Nephron (organoid): Measurements from ENCODE around the gene ZBTB16.
A peak's percentile ranks its signal among the peaks of the same experiment; 100 is the strongest.

Source experiments
- H3K27ac Mint-ChIP-seq, 3 experiments: 2 replicates each; pipeline ENCODE4 v1.8.0; 2020; ENCODE audit warnings: mixed read lengths in 3 of 3, mild to moderate bottlenecking in 2 of 3, moderate library complexity in 1 of 3
- H3K27me3 Mint-ChIP-seq: 2 replicates; pipeline ENCODE4 v1.8.0; 2021; ENCODE audit warnings: low read depth, mild to moderate bottlenecking, moderate library complexity, mixed read lengths
- H3K36me3 Mint-ChIP-seq: 2 replicates; pipeline ENCODE4 v1.8.0; 2020; ENCODE audit warnings: low read depth, mixed read lengths
- H3K4me1 Mint-ChIP-seq: 2 replicates; pipeline ENCODE4 v1.8.0; 2020; ENCODE audit warnings: mixed read lengths
- H3K4me3 Mint-ChIP-seq, 3 experiments: 2 replicates each; pipeline ENCODE4 v1.8.0; 2020; ENCODE audit warnings: mild to moderate bottlenecking in 3 of 3, mixed read lengths in 3 of 3, moderate library complexity in 2 of 3
- H3K9me3 Mint-ChIP-seq: 2 replicates; pipeline ENCODE4 v1.8.0; 2020; ENCODE audit warnings: mixed read lengths
- TF ChIP-seq, protein P1 (sequence below), 3 experiments: fragments of 200-600 bp; sonication (generic); IDR thresholded peaks; one replicate each; pipeline ENCODE4 v1.5.0; 2021; ENCODE audit warnings: antibody characterized with exemption in 3 of 3; ENCODE audit not compliant: unreplicated experiment in 3 of 3

The ZBTB16 gene

DNA sequence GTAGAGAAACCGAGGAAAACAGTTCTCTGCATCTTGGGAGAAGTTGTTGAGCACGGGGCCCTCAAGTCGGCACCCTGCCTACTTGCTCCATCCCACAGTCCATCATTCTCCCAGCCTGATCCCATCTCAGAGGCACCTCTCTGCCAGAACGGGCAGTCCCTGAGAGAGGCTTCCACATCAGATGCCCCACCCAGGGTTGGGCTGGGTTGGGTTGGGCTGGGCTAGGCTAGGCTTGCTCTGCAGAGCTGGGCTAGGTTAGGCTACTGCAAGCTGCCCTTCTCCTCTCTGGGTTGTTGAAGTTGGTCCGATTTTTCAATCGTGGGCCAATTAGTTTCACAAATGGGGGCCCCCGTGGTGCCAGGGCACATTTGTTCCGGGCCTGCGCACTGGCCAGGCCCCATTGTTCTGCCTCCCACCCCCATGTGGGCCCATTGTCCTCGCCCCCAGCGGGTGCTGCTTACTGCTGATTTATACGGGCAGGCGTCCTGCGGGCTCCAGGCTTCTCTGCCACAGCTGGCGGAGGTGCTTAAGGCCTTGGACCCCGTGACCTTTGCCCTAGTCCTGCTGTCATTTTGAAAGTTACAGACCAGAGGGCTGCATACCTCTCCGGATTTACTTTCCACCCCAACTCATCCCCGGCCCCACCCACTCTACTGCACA, 173.0 kb downstream of the ZBTB16 start:
- H3K36me3 Mint-ChIP-seq = no peaks in the 10 kb centered on the region
- H3K27ac Mint-ChIP-seq = peak overlapping the region in 1 of 3 experiments; percentile 8
- H3K4me3 Mint-ChIP-seq = peak overlapping the region; percentile 9 to 58 (median 51)
- TF ChIP-seq, protein P1, sequence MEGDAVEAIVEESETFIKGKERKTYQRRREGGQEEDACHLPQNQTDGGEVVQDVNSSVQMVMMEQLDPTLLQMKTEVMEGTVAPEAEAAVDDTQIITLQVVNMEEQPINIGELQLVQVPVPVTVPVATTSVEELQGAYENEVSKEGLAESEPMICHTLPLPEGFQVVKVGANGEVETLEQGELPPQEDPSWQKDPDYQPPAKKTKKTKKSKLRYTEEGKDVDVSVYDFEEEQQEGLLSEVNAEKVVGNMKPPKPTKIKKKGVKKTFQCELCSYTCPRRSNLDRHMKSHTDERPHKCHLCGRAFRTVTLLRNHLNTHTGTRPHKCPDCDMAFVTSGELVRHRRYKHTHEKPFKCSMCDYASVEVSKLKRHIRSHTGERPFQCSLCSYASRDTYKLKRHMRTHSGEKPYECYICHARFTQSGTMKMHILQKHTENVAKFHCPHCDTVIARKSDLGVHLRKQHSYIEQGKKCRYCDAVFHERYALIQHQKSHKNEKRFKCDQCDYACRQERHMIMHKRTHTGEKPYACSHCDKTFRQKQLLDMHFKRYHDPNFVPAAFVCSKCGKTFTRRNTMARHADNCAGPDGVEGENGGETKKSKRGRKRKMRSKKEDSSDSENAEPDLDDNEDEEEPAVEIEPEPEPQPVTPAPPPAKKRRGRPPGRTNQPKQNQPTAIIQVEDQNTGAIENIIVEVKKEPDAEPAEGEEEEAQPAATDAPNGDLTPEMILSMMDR (IDR thresholded peaks at IDR 0.05; ENCODE audit: unreplicated experiment in 3 of 3) = no peak
- H3K9me3 Mint-ChIP-seq = no peaks in the 10 kb centered on the region
- H3K4me1 Mint-ChIP-seq = peaks cover 18% of the 10 kb centered on the region
- peaks cover 63% of the 10 kb centered on the region for H3K27me3 Mint-ChIP-seq

DNA sequence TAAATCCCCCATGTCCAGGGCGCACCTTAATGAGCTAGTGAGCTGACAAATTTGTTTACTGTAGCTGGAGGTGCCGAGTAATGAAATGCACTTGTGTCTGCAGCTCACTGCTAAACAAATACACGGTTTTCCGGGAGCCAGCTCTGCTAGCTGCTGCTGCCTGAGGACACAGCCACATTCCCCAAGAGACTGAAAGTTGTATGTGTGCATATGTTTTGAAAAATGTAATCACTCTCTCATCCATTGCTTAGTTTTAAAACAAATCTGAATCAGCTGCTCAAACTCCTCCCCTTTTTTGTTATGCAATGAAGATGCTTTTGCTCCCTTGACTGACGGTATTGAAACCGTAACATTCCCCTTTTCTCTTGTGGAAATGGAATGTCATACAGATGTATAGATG, 174.2 kb downstream of the ZBTB16 start:
- TF ChIP-seq, protein P1 (IDR thresholded peaks at IDR 0.05; ENCODE audit: unreplicated experiment in 3 of 3) = no peak
- Mint-ChIP-seq H3K27me3 (peaks cover 72% of the 10 kb centered on the region), H3K4me3 (peak overlapping the region in 1 of 3 experiments; percentile 58), H3K9me3 (no peaks in the 10 kb centered on the region), H3K27ac (no peak overlapping the region), H3K4me1 (peaks cover 18% of the 10 kb centered on the region), H3K36me3 (no peaks in the 10 kb centered on the region)

DNA sequence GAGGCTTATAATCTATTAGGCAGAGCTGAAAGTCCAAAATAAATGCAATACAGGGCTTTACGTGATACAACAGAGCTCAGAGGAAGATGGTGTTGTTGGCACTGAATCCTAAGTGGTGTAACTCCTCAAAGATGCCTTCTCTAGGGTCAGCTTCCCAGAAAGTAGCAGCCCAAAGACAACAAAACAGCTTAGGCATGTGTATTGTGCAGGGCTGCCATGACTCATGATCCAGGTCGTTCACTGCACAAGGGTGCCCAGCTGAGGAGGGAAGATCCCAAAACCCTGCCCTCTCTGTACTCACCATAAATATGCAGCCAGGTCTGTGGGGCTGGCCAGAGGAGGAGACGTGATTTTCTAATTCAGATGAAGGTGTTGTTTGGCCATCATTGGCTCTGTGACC, 177.3 kb downstream of the ZBTB16 start:
- Mint-ChIP-seq H3K4me3 (no peak overlapping the region), H3K36me3 (no peaks in the 10 kb centered on the region), H3K4me1 (peaks cover 12% of the 10 kb centered on the region), H3K27me3 (peaks cover 63% of the 10 kb centered on the region), H3K27ac (no peak overlapping the region), H3K9me3 (no peaks in the 10 kb centered on the region)
- TF ChIP-seq, protein P1 (IDR thresholded peaks at IDR 0.05; ENCODE audit: unreplicated experiment in 3 of 3) = no peak

DNA sequence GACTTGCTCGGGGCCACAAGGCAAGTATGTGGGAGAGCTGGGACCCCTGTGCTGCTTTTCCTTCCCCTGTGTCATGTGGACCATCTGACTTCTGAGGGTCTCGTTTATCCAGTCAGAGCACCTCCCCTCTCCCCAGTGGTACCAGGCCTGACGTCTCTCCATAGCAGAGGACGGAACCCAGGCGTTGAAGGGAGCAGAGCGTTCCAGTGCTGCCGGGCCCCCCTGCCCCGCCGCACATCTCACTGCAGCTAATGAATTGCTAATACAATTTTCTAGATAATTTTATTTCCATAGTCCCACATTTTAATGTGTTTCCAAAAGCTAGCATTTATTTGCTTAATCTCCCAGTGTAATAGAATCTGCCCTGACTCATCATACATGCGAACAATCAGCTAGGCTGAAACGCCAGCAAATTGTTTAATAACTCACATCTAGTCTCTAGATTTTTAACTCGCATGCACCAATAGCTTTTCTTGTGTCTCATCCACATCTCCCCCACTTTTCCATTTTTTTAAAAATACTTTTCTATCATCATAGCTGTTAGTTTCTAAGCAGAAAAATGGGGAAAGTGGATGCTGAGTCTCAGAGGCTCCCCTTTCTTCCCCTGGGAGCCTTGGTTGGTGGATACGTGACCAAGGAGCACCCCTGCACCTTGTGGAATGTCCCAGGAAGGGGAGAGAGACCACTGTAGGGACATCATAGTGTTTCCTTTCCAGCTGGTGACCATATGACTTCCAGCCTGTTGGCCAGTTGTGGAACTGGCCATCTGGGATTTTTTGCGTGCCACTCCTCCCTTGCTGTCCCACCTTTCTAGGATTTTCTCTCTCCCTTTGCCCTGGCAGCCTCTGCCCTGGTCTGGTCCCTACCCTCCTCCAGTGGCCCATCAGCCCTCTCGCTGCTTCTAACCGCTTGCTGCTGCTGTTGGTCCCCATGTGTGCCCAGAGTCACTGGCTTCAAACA, 178.1 kb downstream of the ZBTB16 start:
- Mint-ChIP-seq H3K4me1 (peaks cover 12% of the 10 kb centered on the region), H3K9me3 (no peaks in the 10 kb centered on the region), H3K27ac (no peak overlapping the region), H3K36me3 (no peaks in the 10 kb centered on the region), H3K4me3 (no peak overlapping the region), H3K27me3 (peaks cover 63% of the 10 kb centered on the region)
- TF ChIP-seq, protein P1 (IDR thresholded peaks at IDR 0.05; ENCODE audit: unreplicated experiment in 3 of 3) = no peak

DNA sequence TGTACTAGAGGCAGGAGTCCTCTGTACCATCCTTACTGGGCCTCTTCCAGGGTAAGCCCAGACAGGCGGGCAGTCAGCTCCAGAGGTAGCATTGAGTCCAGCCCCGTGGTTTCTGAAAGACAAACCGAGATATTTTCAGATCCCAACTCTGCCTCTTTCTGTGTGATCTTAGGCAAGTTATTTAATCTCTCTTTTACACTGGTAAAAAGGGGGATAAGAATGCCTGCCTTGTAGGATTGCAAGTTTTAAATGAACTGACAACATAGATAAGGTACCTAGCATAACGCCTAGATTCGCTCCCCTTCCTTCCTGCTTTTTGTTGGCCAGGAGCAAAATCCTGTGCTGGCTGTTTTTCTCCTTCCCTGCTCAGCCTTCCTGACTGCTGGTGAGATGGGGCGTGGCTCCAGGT, 180.2 kb downstream of the ZBTB16 start:
- Mint-ChIP-seq H3K9me3 (no peaks in the 10 kb centered on the region), H3K4me3 (no peak overlapping the region), H3K4me1 (peaks cover 8% of the 10 kb centered on the region), H3K27me3 (peaks cover 56% of the 10 kb centered on the region), H3K36me3 (no peaks in the 10 kb centered on the region), H3K27ac (no peak overlapping the region)
- TF ChIP-seq, protein P1 (IDR thresholded peaks at IDR 0.05; ENCODE audit: unreplicated experiment in 3 of 3) = no peak
